HG02588 (cell line): Measurements from ENCODE around the gene RAB12.
"Not testable (repeated sequence)": the region's sequence is repeated elsewhere in the genome, so short reads cannot be mapped to it uniquely, and the experiment has no call there.

Experiments used
- ATAC-seq: cut with Tn5 transposase; IDR thresholded peaks from one replicate; pipeline ENCODE4 v1.9.1; 2021; ENCODE audit warnings: mild to moderate bottlenecking, moderate library complexity; ENCODE audit not compliant: unreplicated experiment

The RAB12 gene

GRCh38 chr18:8611916-8612576 is 2.8 kb downstream of the RAB12 start:
- no peak for ATAC-seq

- ATAC-seq, result no peak
Observed at GRCh38 chr18:8614875-8615274, 5.6 kb downstream of the RAB12 start.

- no peak for ATAC-seq
Observed at GRCh38 chr18:8615397-8616027, 6.3 kb downstream of the RAB12 start.

- no peak for ATAC-seq
Observed at GRCh38 chr18:8616028-8616401, 6.8 kb downstream of the RAB12 start.

- ATAC-seq, result no peak
Observed at GRCh38 chr18:8617907-8618306, 8.7 kb downstream of the RAB12 start.

GRCh38 chr18:8619041-8619440 is 9.8 kb downstream of the RAB12 start:
- no peak for ATAC-seq

- no peak for ATAC-seq
Observed at GRCh38 chr18:8619835-8620577, 10.8 kb downstream of the RAB12 start.

GRCh38 chr18:8620845-8621244 is 11.6 kb downstream of the RAB12 start:
- no peak for ATAC-seq

- not testable (repeated sequence) for ATAC-seq
Observed at GRCh38 chr18:8622625-8623024, 13.4 kb downstream of the RAB12 start.

GRCh38 chr18:8623549-8624106 is 14.4 kb downstream of the RAB12 start:
- ATAC-seq, result peak; percentile 77

GRCh38 chr18:8625461-8626092 is 16.3 kb downstream of the RAB12 start:
- no peak for ATAC-seq

GRCh38 chr18:8626414-8627106 is 17.3 kb downstream of the RAB12 start:
- no peak for ATAC-seq

- ATAC-seq, result no peak
Observed at GRCh38 chr18:8627107-8627472, 17.9 kb downstream of the RAB12 start.

GRCh38 chr18:8627540-8627939 is 18.3 kb downstream of the RAB12 start:
- no peak for ATAC-seq

- no peak for ATAC-seq
Observed at GRCh38 chr18:8629602-8630001, 20.4 kb downstream of the RAB12 start.

GRCh38 chr18:8630546-8630945 is 21.3 kb downstream of the RAB12 start:
- ATAC-seq, result no peak

- ATAC-seq, result no peak
Observed at GRCh38 chr18:8631265-8631664, 22.0 kb downstream of the RAB12 start.

GRCh38 chr18:8632386-8632785 is 23.1 kb downstream of the RAB12 start:
- no peak for ATAC-seq

GRCh38 chr18:8634508-8634907 is 25.3 kb downstream of the RAB12 start:
- ATAC-seq, result no peak

- no peak for ATAC-seq
Observed at GRCh38 chr18:8635087-8635486, 25.9 kb downstream of the RAB12 start.

GRCh38 chr18:8639762-8640161 is 30.5 kb downstream of the RAB12 start:
- no peak for ATAC-seq
